Urinary bladder (tissue), 4 donors: ENCODE measurements around the gene PKP1. TPM values are rescaled to one million over a fixed set of nuclear protein-coding genes. Genes with fewer than 3 reads are reported as not detected.

Experiments
- DNase-seq: peaks from one replicate; pipeline ENCODE4 v3.0.0-alpha.2; 2015; ENCODE audit errors: extremely low spot score
- H3K27ac ChIP-seq: one replicate; pipeline ENCODE4 v1.5.1; 2013; ENCODE audit warnings: low read depth, mild to moderate bottlenecking, moderate library complexity
- H3K36me3 ChIP-seq: one replicate; pipeline ENCODE4 v1.6.1; 2013; ENCODE audit warnings: mild to moderate bottlenecking, moderate library complexity; ENCODE audit not compliant: insufficient read depth
- H3K4me1 ChIP-seq: one replicate; pipeline ENCODE4 v1.6.1; 2013; ENCODE audit warnings: mild to moderate bottlenecking, moderate library complexity; ENCODE audit not compliant: insufficient read depth
- H3K4me3 ChIP-seq: one replicate; pipeline ENCODE4 v1.5.1; 2013; ENCODE audit warnings: low read depth, low read length
- WGBS: extraction: QIAGEN DNeasy Blood & Tissue Kit; methylation state at CpG from one replicate; pipeline ENCODE4 v1.1.7; 2013; 5-methylcytosine and 5-hydroxymethylcytosine counted together
- polyA plus RNA-seq: library from polyadenylated mRNA; stranded (reverse); fragments of 200-250 nt; gene quantifications from one replicate; pipeline ENCODE4 v1.2.3, GENCODE V29; 2013
- total RNA-seq: library from RNA; depleted of rRNA; stranded (reverse); fragments of >200 nt; gene quantifications from one replicate; pipeline ENCODE4 v1.2.3, GENCODE V29; 2014
- donor health status: healthy with polysubstance abuse.
- donor health status: healthy.

Gene PKP1
- total and polyA plus RNA-seq, 2 donors: 2.5 to 4.0 TPM

DNA sequence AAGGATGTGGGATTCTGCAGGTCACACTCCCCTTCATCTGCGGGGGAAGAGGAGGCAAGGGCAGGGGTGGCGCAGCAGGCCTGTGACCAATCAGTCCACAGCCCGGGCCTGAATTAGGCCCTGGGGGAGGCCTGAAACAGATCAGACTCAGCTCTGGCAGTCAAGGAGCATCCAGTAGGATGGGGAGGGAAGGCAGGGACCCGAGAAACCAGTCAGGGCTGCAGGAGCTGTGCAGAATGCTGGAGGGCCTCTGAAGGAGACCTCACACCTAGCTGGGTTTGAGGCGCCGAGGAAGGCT, 81.5 kb downstream of the PKP1 start:
- WGBS: 85% methylated on average over 6 of the region's 6 CpGs
- H3K4me3 ChIP-seq: no peak overlapping the region
- H3K27ac ChIP-seq: no peak overlapping the region

DNA sequence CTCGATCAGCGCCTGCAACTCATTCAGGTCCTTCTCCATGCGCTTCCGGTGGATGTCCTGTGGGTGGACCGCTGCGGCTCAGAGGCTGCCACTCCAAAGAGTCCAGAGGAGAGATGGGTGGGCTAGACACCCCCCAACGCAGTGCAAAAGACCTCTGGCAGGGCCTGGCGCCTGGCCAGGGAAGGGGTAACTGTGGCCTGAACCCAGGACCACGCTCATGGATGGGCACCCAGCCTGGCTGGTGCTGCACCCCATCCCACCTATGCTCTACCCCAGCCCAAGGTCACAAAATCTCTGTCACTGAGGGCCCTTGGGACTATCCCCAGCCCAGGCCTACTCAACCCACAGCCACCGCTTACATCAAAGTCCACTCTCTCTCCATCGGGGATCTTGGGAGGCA, 81.9 kb downstream of the PKP1 start:
- H3K36me3 ChIP-seq: no peaks in the 10 kb centered on the region
- no peak overlapping the region for H3K4me3 ChIP-seq
- DNase-seq: no peak
- 86% methylated on average over 11 of the region's 11 CpGs for WGBS
- H3K4me1 ChIP-seq: no peaks in the 10 kb centered on the region
- no peak overlapping the region for H3K27ac ChIP-seq

More for the DNA sequence above, 81.5 kb downstream of the PKP1 start:
- DNase-seq: no peak
- Histone ChIP-seq H3K36me3 (no peaks in the 10 kb centered on the region), H3K4me1 (no peaks in the 10 kb centered on the region)

DNA sequence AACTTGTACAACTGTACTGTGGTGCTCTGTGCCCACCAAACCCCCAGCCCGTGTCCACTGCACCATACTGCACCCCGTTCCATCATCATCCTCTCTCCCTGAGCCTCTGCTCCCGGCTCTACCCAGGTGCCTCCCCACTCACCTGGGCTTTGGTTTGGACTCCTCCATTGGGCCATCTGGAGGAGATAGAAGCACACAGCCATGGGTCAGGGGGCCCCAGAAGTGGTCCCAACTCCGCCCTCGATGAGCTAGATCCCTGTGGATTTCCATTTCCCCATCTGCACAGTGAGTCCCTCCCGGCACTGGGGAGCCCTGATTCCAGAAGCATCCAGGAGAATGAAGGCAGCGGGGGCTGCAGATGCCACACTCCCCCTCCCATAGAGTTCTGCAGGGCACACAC, 83.4 kb downstream of the PKP1 start:
- no peak for DNase-seq
- Histone ChIP-seq H3K4me1 (no peaks in the 10 kb centered on the region), H3K27ac (no peak overlapping the region), H3K36me3 (no peaks in the 10 kb centered on the region), H3K4me3 (no peak overlapping the region)
- WGBS: 81% methylated on average over 7 of the region's 7 CpGs

DNA sequence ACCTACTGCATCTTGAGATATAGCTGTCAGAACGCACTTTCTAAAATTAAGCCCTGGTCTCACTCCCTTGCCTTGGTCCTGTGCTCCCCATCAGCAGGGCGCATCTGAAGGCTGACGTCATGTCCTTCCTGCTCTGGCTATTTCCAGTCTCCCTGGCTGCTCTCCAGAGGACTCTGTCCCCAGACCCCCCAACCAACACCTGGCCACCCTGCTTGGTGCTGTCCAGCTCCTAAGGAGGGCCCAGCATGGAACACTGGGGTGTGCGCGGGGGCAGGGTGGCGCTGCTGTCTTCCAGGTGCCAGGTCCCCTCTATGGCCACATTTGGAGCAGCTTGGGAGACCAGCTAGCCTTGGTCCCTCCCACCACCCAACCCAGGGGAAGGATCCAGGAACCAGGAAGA, 85.9 kb downstream of the PKP1 start:
- 75% methylated on average over 6 of the region's 6 CpGs for WGBS
- Histone ChIP-seq H3K4me1 (no peaks in the 10 kb centered on the region), H3K4me3 (no peak overlapping the region), H3K27ac (no peak overlapping the region), H3K36me3 (no peaks in the 10 kb centered on the region)
- no peak for DNase-seq

DNA sequence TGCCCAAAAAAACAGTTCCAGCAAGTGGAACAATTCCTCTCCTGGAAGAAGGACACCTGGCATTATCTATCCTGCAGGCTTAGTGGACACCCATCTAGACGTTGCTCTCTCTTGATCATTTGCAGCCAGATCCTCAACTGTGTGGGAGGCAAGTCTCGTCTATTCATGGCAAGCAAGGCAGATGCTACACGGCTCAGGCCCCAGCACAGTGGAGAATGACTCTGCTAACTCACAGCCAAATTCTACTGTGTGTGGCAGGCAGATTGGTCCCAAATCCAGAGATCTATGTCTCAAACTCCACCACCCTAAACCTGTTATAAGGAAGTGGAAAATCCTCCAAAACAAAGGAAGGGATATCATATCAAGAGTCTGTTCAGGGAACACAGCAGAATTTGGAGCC, 87.2 kb downstream of the PKP1 start:
- H3K36me3 ChIP-seq: no peaks in the 10 kb centered on the region
- H3K4me3 ChIP-seq: no peak overlapping the region
- no peak overlapping the region for H3K27ac ChIP-seq
- DNase-seq: no peak
- no peaks in the 10 kb centered on the region for H3K4me1 ChIP-seq
- 55% methylated on average over 3 of the region's 3 CpGs for WGBS

DNA sequence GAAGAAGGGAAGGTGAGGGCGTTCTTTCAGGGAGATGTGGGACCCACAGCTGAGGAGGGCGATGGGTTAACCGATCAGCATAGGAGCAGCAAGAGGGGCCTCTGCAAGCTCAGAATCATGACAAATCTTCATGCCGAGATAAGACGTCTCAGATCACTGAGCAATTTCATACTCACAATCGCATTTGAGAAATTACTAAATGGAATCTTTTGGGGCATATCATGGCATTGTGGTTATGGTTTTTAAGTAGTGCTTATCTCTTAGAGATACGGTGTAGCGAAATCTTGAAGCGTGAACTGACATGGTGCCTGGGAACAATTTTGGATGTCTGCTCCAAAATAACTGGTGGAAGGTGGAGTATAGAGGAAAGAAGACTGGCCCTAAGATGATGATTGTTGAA, 88.0 kb downstream of the PKP1 start:
- WGBS: 66% methylated on average over 9 of the region's 9 CpGs
- Histone ChIP-seq H3K4me3 (no peak overlapping the region), H3K4me1 (no peaks in the 10 kb centered on the region), H3K27ac (no peak overlapping the region), H3K36me3 (no peaks in the 10 kb centered on the region)
- no peak for DNase-seq

DNA sequence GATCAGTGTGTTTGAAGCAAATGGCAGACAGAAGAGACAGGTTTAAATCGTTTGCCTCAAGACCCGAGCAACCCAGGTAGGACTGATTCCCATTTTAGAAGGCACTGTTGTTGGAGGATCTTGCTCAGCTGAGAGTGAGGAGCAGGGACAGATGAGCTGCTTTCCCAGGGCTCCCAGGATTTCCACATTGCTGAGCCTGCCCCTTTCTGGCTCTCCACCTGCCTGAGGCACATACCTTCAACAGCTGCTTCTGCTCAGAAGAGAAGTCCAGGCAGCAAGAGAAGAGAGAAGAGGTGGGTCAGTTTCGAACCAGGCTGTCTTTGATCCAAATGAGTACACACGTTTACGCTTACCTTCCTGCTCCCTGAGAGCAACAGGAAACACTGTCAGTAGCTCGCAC, 88.5 kb downstream of the PKP1 start:
- Histone ChIP-seq H3K4me1 (no peaks in the 10 kb centered on the region), H3K4me3 (no peak overlapping the region), H3K36me3 (no peaks in the 10 kb centered on the region), H3K27ac (no peak overlapping the region)
- DNase-seq: no peak
- WGBS: 60% methylated on average over 6 of the region's 6 CpGs

DNA sequence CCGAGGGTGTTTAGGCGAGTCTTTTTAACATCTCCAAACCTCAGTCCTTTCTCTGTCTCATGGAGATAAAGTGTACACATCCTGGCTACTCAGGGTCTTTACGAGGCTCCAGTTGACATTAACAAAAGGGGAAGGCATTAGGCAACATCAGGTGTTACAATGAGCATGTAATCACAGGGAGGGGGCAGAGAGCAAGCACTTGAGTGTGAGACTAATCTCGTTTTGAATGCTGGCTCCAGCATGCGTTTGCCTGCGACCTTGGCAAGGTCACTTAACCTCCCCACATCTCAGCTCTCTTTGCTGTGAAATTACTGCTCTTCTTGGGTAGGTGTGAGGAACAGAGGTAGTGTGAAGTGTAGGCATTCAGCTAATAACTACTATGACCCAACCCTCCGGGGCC, 91.1 kb downstream of the PKP1 start:
- Histone ChIP-seq H3K36me3 (no peaks in the 10 kb centered on the region), H3K4me3 (no peak overlapping the region), H3K4me1 (no peaks in the 10 kb centered on the region), H3K27ac (no peak overlapping the region)
- DNase-seq: no peak
- 25% methylated on average over 7 of the region's 7 CpGs for WGBS

DNA sequence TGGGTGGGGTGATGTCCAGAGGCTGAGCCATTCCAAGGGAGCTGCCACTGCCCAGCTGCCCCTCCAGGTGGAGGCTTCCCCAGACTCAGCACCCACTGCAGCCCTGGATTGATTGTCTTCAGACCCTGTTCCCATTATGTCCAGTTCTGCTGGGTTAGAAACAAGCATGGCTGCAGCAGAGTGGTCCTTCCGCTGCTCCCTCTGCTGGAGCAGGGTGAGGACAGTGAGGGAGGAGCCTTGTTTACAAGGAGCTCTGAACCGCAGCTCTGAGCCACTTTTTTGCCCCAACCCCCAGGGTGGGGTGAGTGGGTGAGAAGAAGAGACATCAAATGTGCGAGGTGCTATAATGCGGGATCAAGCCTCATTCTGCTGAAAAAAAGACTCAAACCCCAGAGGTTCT, 91.9 kb downstream of the PKP1 start:
- no peak overlapping the region for H3K27ac ChIP-seq
- WGBS: 56% methylated on average over 4 of the region's 4 CpGs
- H3K36me3 ChIP-seq: no peaks in the 10 kb centered on the region

DNA sequence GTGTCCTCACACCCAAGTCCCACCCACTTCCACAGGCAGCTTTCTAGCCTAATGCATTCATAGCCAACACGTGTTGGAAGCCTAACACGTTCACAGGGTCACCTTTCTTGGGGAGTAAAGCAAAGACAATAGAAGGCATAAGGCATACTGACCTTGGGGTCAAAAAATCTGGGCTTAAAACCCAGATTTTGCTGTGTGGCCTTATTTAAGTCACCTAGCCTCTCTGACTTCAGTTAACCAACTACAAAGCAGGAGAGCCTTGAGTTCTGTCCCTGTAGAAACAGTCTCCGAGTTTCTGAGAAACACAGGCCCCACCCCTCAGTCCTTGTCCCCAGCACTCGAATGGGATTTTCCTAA, 92.8 kb downstream of the PKP1 start:
- 39% methylated on average over 4 of the region's 4 CpGs for WGBS
- no peak for DNase-seq
- Histone ChIP-seq H3K27ac (no peak overlapping the region), H3K4me1 (no peaks in the 10 kb centered on the region), H3K4me3 (no peak overlapping the region), H3K36me3 (no peaks in the 10 kb centered on the region)

More for the DNA sequence above, 91.9 kb downstream of the PKP1 start:
- Histone ChIP-seq H3K4me1 (no peaks in the 10 kb centered on the region), H3K4me3 (no peak overlapping the region)
- no peak for DNase-seq

DNA sequence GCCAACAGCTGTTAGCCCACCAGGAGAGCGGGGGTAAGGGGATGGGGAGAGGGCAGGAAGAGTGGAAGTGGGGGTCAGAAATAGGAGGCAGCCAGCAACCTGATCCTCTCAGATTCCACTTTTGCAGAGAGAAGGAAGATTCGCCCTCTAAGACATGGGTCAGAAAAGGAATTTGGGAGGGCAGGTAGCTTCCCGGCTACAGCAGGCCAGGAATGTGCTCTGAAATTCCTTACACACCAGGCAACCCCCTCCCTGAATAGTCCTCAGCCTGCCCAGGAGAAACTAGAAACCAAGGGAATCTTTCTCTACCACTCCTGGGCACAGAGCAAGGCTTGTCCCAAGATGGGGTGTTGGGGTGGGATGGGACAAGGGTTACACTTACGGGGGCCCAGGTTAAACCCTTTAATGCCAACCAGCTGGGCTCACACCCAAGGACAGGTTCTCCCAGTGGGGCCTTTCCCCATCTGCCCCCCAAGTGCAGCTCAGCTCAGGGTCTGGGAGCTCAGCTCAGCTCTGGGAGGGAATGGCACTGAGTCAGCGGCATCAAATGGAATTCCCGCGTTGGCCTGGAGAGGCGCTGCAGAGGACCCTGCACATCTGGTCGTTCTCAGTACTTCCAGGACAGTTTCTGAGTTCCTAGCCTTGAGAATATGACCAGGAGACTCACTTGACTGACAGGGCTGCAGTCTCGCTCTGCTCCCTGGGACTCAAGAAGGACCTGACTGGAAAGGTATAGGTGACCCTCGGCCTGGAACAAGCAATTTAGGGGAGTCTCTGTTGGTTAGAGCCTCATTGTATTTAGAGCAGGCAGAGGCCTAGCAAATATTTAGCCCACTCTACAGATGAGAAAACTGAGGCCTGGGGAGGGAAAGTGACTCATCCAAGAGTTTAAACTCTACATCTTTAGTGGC, 93.4 kb downstream of the PKP1 start:
- Histone ChIP-seq H3K4me1 (no peaks in the 10 kb centered on the region), H3K36me3 (no peaks in the 10 kb centered on the region), H3K27ac (no peak overlapping the region), H3K4me3 (no peak overlapping the region)
- no peak for DNase-seq
- WGBS: 34% methylated on average over 11 of the region's 11 CpGs

DNA sequence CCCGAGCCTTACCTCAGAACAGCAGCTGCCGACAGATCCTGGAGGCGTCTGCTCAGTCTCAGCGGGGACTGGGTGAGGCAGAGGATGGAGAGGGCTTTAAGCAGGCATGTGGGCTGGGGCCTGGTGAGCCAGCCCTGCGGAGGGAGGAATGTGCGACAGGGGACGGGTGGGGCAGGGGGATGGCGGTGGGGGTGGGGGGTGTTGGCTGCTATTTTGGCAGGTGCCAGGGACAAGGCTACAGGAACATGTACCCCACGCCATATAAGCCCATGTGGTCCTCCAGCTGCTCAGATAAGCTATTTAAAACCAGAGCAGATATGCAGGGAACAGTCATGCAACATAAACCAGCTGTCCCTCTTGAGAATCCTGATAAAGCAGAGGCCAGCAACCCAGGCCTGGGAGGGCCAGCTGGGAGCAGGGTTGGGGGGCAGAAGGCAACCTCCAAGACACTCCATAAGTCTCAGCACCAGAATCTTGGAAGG, 94.3 kb downstream of the PKP1 start, which contains the start of gene TNNT2:
TSS of gene TNNT2 (minus strand) at position 70 of the 482 bp plus-strand sequence. CDS start 4,426 bp downstream, outside the sequence.
- DNase-seq: no peak
- Histone ChIP-seq H3K4me3 (no peak within 1 kb of the TSS), H3K27ac (no peak within 1 kb of the TSS), H3K36me3 (no peaks in the 10 kb centered on the region), H3K4me1 (no peaks in the 10 kb centered on the region)
- 28% methylated on average over 9 of the region's 9 CpGs for WGBS

DNA sequence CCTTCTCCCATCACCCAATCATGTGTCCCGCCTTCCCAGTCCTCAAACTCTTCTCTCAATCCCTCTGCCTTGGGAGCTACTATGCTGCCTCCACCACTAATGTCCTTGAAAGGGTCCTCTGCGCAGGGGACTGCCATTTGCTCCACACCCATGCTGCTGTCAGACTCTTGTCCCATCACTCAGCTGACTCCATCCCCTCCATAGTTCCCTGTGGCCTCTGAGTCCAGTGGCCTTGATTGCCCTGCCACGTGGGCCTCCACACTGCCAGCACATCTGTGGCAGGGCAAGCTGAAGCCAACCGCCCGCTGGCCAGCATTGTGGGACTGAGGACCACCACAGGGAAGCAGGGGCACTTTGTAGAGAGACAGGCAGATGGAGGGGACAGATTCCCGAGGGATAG, 95.5 kb downstream of the PKP1 start:
- Histone ChIP-seq H3K4me3 (no peak overlapping the region), H3K36me3 (no peaks in the 10 kb centered on the region), H3K4me1 (no peaks in the 10 kb centered on the region), H3K27ac (no peak overlapping the region)
- WGBS: 94% methylated on average over 6 of the region's 6 CpGs
- DNase-seq: no peak

DNA sequence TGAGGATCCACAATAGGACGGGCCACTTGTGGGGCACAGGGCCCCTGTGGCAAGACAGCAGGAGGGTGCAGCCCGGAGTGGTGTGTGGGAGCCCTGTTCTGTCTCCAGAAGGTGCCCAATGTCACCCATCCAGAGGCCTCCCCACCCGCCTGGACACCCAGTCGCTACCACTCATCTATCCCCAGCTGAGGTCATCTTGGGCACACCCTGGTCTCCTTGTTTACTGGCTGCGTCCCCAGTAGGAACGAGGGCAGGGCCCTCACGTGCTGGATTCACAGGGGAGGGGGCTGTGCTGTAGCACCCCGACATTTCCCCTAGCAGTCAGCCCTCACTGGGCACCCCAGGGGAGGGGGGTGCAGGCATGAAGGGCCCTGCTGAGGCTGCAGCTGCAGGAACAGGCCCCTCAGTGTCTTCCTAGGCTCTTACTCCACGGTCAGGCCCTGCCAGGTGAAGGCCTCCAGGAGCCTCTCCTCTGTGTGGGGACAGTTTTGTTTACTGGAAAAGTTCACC, 96.5 kb downstream of the PKP1 start:
- Histone ChIP-seq H3K27ac (no peak overlapping the region), H3K4me3 (no peak overlapping the region), H3K4me1 (no peaks in the 10 kb centered on the region), H3K36me3 (no peaks in the 10 kb centered on the region)
- WGBS: 83% methylated on average over 9 of the region's 9 CpGs
- no peak for DNase-seq
